Fibroblast of lung (primary cell): ENCODE results near the gene ALG12. TPM values are rescaled to one million over a fixed set of nuclear protein-coding genes. Genes with fewer than 3 reads are reported as not detected.
A peak's percentile ranks its signal among the peaks of the same experiment; 100 is the strongest.

Experiments
- DNase-seq, 2 donors: peaks; one replicate each; pipeline versions ENCODE4 v3.0.0 to v3.0.0-alpha.2; 2010; ENCODE audit warnings: low read depth in 2 of 2
- H2AFZ ChIP-seq: 2 replicates; pipeline ENCODE4 v1.5.1; 2012; ENCODE audit warnings: low read length, control low read depth, inconsistent platforms
- H3K27ac ChIP-seq: 2 replicates; pipeline ENCODE4 v1.5.1; 2011; ENCODE audit warnings: low read length, control low read depth; ENCODE audit not compliant: insufficient read depth
- H3K27me3 ChIP-seq: 2 replicates; pipeline ENCODE4 v1.5.1; 2011; ENCODE audit warnings: mild to moderate bottlenecking, low read length; ENCODE audit not compliant: control insufficient read depth, insufficient read depth
- H3K36me3 ChIP-seq: 2 replicates; pipeline ENCODE4 v1.5.1; 2011; ENCODE audit warnings: low read length; ENCODE audit not compliant: control insufficient read depth, insufficient read depth
- H3K4me1 ChIP-seq: 2 replicates; pipeline ENCODE4 v1.5.1; 2011; ENCODE audit warnings: low read length; ENCODE audit not compliant: control insufficient read depth, insufficient read depth; ENCODE audit errors: extremely low read depth
- H3K4me2 ChIP-seq: 2 replicates; pipeline ENCODE4 v1.5.1; 2011; ENCODE audit warnings: low read length, control low read depth; ENCODE audit not compliant: insufficient read depth; ENCODE audit errors: extremely low read depth
- H3K4me3 ChIP-seq, 4 experiments: fragments of 200-600 bp in 1 of 4; sonication (generic) in 1 of 4; replicated peaks in 1 of 4; 2 replicates each; pipeline ENCODE4 v1.5.1; 2011 to 2016; ENCODE audit warnings: low read length in 4 of 4, low read depth in 3 of 4, mild to moderate bottlenecking in 3 of 4, control low read depth in 2 of 4, inconsistent platforms in 1 of 4, mixed read lengths in 1 of 4; ENCODE audit not compliant: insufficient read depth in 1 of 4; ENCODE audit errors: control extremely low read depth in 1 of 4
- H3K79me2 ChIP-seq: 2 replicates; pipeline ENCODE4 v1.5.1; 2012; ENCODE audit warnings: mild to moderate bottlenecking, low read length, inconsistent platforms; ENCODE audit not compliant: control insufficient read depth, insufficient read depth
- H3K9ac ChIP-seq: 2 replicates; pipeline ENCODE4 v1.5.1; 2011; ENCODE audit warnings: mild to moderate bottlenecking, low read length, control low read depth; ENCODE audit not compliant: insufficient read depth
- H3K9me3 ChIP-seq: 2 replicates; pipeline ENCODE4 v1.5.1; 2012; ENCODE audit warnings: low read depth, low read length; ENCODE audit not compliant: control insufficient read depth, insufficient read depth
- H4K20me1 ChIP-seq: 2 replicates; pipeline ENCODE4 v1.5.1; 2011; ENCODE audit warnings: low read length; ENCODE audit not compliant: control insufficient read depth, insufficient read depth; ENCODE audit errors: extremely low read depth
- CTCF ChIP-seq, 2 donors: IDR thresholded peaks in 1 of 2; conservative IDR thresholded peaks in 1 of 2; 1 replicate in 1 of 2; 2 replicates in 1 of 2; pipeline ENCODE4 v1.5.1; 2011 to 2012; ENCODE audit warnings: low read length in 2 of 2, control low read depth in 1 of 2, inconsistent platforms in 1 of 2, low read depth in 1 of 2, mild to moderate bottlenecking in 1 of 2
- EZH2 ChIP-seq: IDR thresholded peaks from 2 replicates; pipeline ENCODE4 v1.5.1; 2012; ENCODE audit warnings: low read length, control low read depth, mild to moderate bottlenecking; ENCODE audit errors: missing control alignments
- polyA plus RNA-seq, 2 donors: library from polyadenylated mRNA; depleted of rRNA in 1 of 2; stranded (reverse) in 1 of 2; unstranded in 1 of 2; fragments of >200 nt; gene quantifications; 2 replicates each; pipeline ENCODE4 v1.2.1, GENCODE V29; 2011 to 2012; ENCODE audit warnings: missing spikeins in 1 of 2
- total RNA-seq: library from RNA; depleted of rRNA; stranded (reverse); fragments of >200 nt; gene quantifications from 2 replicates; pipeline ENCODE4 v1.2.1, GENCODE V29; 2014

Gene ALG12
- total and polyA plus RNA-seq, 2 donors (not counting 1 experiment from before 2014, with no cell fraction given), result 9.6 to 19.0 TPM

GRCh38 chr22:49871482-49871881, 46.8 kb downstream of the ALG12 start:
- Histone ChIP-seq H3K79me2 (peaks cover 56% of the 10 kb centered on the region), H4K20me1 (no peaks in the 10 kb centered on the region), H3K9me3 (no peaks in the 10 kb centered on the region), H3K4me2 (no peak overlapping the region), H3K36me3 (peaks cover 2% of the 10 kb centered on the region), H3K4me3 (no peak overlapping the region), H2AFZ (no peak overlapping the region), H3K27me3 (no peaks in the 10 kb centered on the region), H3K9ac (no peak overlapping the region), H3K27ac (no peak overlapping the region), H3K4me1 (no peaks in the 10 kb centered on the region)
- no peak for TF ChIP-seq EZH2
- no peak for TF ChIP-seq CTCF (conservative IDR thresholded peaks at IDR 0.05 in 1 of 2, IDR thresholded peaks at IDR 0.05 in 1 of 2; ENCODE audit: low read depth in 1 of 2, low read length in 2 of 2)
- no peak for DNase-seq

GRCh38 chr22:49869845-49870712, 48.2 kb downstream of the ALG12 start:
- Histone ChIP-seq H3K27me3 (no peaks in the 10 kb centered on the region), H3K79me2 (peaks cover 62% of the 10 kb centered on the region), H3K9ac (no peak overlapping the region), H3K4me2 (no peak overlapping the region), H4K20me1 (no peaks in the 10 kb centered on the region), H3K9me3 (no peaks in the 10 kb centered on the region), H3K27ac (no peak overlapping the region), H3K4me1 (no peaks in the 10 kb centered on the region), H2AFZ (no peak overlapping the region), H3K36me3 (peaks cover 2% of the 10 kb centered on the region), H3K4me3 (no peak overlapping the region)
- DNase-seq, result peak in 1 of 2 donors; percentile 15
- TF ChIP-seq EZH2 (no peak), CTCF (conservative IDR thresholded peaks at IDR 0.05 in 1 of 2, IDR thresholded peaks at IDR 0.05 in 1 of 2; ENCODE audit: low read depth in 1 of 2, low read length in 2 of 2) (no peak)

GRCh38 chr22:49869086-49869830, 49.0 kb downstream of the ALG12 start:
- DNase-seq, result no peak
- Histone ChIP-seq H4K20me1 (no peaks in the 10 kb centered on the region), H3K36me3 (peaks cover 2% of the 10 kb centered on the region), H3K27ac (no peak overlapping the region), H2AFZ (no peak overlapping the region), H3K4me3 (no peak overlapping the region), H3K9me3 (no peaks in the 10 kb centered on the region), H3K4me1 (no peaks in the 10 kb centered on the region), H3K9ac (no peak overlapping the region), H3K27me3 (no peaks in the 10 kb centered on the region), H3K79me2 (peaks cover 68% of the 10 kb centered on the region), H3K4me2 (no peak overlapping the region)
- TF ChIP-seq CTCF (conservative IDR thresholded peaks at IDR 0.05 in 1 of 2, IDR thresholded peaks at IDR 0.05 in 1 of 2; ENCODE audit: low read depth in 1 of 2, low read length in 2 of 2) (no peak), EZH2 (no peak)
